ENCODE results near the gene YIPF2.

DNA sequence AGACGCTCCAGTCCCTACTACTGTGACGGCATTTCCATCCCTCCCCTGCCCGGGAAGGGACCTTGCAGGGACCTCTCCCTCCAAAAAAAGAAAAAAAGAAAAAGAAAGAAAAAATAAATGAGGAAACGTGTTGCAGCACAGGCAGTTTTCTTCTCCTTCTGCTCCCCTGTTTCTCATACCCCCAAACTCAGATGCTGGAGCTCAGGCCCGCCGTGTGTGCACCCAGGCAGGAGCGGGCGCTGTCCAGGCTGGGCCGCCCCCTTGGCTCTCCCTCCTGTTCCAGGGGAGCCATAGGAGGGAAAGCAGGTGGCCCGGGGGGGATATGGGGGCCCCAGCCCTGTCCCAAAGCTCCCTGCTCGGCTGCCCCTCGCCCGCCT lies 5.8 kb downstream of the YIPF2 start:
- TF ChIP-seq, protein P1, sequence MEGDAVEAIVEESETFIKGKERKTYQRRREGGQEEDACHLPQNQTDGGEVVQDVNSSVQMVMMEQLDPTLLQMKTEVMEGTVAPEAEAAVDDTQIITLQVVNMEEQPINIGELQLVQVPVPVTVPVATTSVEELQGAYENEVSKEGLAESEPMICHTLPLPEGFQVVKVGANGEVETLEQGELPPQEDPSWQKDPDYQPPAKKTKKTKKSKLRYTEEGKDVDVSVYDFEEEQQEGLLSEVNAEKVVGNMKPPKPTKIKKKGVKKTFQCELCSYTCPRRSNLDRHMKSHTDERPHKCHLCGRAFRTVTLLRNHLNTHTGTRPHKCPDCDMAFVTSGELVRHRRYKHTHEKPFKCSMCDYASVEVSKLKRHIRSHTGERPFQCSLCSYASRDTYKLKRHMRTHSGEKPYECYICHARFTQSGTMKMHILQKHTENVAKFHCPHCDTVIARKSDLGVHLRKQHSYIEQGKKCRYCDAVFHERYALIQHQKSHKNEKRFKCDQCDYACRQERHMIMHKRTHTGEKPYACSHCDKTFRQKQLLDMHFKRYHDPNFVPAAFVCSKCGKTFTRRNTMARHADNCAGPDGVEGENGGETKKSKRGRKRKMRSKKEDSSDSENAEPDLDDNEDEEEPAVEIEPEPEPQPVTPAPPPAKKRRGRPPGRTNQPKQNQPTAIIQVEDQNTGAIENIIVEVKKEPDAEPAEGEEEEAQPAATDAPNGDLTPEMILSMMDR (IDR thresholded peaks at IDR 0.05): no peak
- TF ChIP-seq ZFX (IDR thresholded peaks at IDR 0.05; ENCODE audit: borderline replicate concordance): no peak

All from 22Rv1 (cell line).